ENCODE data around the gene PGPEP1. TPM values are rescaled to one million over a fixed set of nuclear protein-coding genes. Genes with fewer than 3 reads are reported as not detected.
"Not testable (repeated sequence)": the region's sequence is repeated elsewhere in the genome, so short reads cannot be mapped to it uniquely, and the experiment has no call there.

The PGPEP1 gene
- total RNA-seq, 1 experiment from 2014 or later: 27.9 TPM

DNA sequence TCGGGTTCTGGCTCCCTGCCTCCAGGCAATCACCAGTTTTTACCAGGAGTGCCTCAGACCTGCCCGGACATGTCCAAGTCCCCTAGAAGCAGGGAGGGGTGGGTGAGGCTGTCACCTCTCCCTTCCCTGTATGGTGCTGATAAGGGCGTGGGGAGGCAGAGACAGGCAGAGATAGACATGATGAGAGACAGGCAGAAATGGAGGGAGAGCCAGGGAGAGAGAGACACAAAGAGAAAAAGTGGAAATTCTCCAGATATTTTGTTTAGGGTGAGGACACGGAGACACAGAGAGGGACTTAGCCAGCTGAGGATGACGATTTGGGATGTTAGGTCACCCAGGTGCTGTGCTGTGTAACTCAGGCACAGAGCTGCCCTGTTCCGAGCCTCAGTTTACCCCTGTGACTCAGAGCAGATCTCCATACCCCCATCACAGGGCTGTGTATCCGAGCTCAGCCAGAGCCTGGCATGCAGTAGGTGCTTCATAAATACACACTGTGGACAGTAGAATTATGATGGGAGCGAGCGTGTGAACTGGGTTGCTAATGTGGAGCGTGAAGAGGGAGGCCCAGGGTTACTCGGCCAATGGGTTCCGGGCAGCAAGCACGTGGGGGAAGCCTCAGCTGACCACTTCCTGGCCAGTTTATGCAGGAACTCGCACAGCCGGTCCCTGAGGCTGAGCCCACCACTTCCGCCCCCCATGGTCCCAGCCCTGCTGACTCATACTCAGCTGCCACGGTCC is 33.7 kb downstream of the PGPEP1 start:
- Mint-ChIP-seq H3K27ac (ENCODE audit: unreplicated experiment) (peak overlapping the region; percentile 93), H3K36me3 (ENCODE audit: insufficient read depth, unreplicated experiment) (peaks cover 19% of the 10 kb centered on the region), H3K4me1 (ENCODE audit: low read depth, unreplicated experiment) (peaks cover 12% of the 10 kb centered on the region), H3K27me3 (ENCODE audit: unreplicated experiment) (no peaks in the 10 kb centered on the region), H3K9me3 (ENCODE audit: low read depth, unreplicated experiment) (no peaks in the 10 kb centered on the region), H3K4me3 (ENCODE audit: low read depth, unreplicated experiment) (no peak overlapping the region)
- CTCF ChIA-PET: interaction anchor here (0.6 kb wide), 1 partner anchor 14 kb away, joined by 8 read pairs; no protein-coding TSS in a partner anchor
- TF ChIP-seq, protein P1, sequence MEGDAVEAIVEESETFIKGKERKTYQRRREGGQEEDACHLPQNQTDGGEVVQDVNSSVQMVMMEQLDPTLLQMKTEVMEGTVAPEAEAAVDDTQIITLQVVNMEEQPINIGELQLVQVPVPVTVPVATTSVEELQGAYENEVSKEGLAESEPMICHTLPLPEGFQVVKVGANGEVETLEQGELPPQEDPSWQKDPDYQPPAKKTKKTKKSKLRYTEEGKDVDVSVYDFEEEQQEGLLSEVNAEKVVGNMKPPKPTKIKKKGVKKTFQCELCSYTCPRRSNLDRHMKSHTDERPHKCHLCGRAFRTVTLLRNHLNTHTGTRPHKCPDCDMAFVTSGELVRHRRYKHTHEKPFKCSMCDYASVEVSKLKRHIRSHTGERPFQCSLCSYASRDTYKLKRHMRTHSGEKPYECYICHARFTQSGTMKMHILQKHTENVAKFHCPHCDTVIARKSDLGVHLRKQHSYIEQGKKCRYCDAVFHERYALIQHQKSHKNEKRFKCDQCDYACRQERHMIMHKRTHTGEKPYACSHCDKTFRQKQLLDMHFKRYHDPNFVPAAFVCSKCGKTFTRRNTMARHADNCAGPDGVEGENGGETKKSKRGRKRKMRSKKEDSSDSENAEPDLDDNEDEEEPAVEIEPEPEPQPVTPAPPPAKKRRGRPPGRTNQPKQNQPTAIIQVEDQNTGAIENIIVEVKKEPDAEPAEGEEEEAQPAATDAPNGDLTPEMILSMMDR (IDR thresholded peaks at IDR 0.05; ENCODE audit: unreplicated experiment): no peak
- peak; percentile 91 for DNase-seq
- BruUV-seq (replicated peaks): TSS peak; percentile 83
- intact Hi-C loops (cut with micrococcal nuclease; ENCODE audit: unreplicated experiment): no loop called here

DNA sequence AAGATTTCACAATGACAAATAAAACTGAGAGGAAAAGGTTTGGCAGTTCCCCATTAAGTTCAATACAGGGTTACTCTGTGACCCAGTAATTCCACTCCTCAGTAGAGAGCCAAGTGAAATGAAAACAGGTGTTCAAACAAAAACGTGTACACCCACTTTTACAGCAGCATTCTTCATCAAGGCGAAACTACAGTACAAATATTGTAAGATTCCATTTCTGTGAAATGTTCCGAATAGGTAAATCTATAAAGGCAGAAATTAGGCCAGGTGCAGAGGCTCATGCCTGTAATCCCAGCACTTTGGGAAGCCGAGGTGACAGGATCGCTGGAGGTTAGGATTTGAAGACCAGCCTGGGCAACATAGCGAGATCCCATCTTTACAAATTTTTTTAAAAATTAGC is 36.6 kb downstream of the PGPEP1 start:
- DNase-seq: no peak
- no TSS peak for BruUV-seq (replicated peaks)
- CTCF ChIA-PET: interaction anchor here (0.7 kb wide), 1 partner anchor 13 kb away, joined by 7 read pairs; no protein-coding TSS in a partner anchor

DNA sequence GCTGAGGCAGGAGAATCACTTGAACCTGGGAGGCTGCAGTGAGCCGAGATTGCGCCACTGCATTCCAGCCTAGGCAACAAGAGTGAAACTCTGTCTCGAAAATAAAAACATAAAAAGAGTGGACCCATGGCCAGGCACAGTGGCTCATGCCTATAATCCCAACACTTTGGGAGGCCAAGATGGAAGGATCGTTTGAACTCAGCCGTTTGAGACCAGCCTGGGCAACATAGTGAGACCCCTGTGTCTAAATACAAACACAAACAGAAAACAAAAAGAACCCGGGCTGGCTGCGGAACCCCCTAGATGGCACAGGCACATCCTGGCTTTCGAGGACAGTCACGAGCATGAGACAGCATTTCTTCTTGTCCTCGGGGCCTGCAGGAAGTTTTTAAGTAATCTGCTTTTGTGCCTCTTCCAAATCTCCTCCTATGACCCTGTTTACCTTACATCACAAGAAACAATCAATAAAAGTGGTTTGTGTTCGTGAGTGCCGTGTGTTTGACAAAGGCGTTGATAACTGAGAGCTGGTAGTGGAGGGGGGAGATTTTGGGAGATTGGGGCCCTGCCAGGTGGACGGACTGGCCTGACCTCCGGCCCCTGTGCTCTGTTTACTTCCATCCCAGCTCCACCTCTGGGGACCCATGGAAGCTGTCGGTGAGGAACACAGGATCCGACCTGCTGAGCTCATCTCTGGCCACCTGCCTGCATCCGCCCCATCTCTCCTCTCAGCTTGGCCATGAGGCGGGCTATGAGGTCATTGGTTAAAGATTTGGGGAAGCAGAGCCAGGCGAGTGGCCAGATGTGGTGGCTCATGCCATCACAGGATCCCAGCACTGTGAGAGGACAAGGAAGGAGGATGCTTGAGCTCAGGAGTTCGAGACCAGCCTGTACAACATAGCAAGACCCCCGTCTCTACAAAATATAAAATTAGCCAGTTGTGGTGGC is 39.7 kb downstream of the PGPEP1 start:
- no peaks in the 10 kb centered on the region for H3K9me3 Mint-ChIP-seq (ENCODE audit: low read depth, unreplicated experiment)
- intact Hi-C loops (cut with micrococcal nuclease; ENCODE audit: unreplicated experiment): no loop called here

More for the DNA sequence above, 36.6 kb downstream of the PGPEP1 start:
- Mint-ChIP-seq H3K27ac (ENCODE audit: unreplicated experiment) (peak overlapping the region; percentile 91), H3K9me3 (ENCODE audit: low read depth, unreplicated experiment) (no peaks in the 10 kb centered on the region), H3K4me3 (ENCODE audit: low read depth, unreplicated experiment) (no peak overlapping the region), H3K36me3 (ENCODE audit: insufficient read depth, unreplicated experiment) (peaks cover 30% of the 10 kb centered on the region), H3K27me3 (ENCODE audit: unreplicated experiment) (no peaks in the 10 kb centered on the region), H3K4me1 (ENCODE audit: low read depth, unreplicated experiment) (peaks cover 12% of the 10 kb centered on the region)
- intact Hi-C loops (cut with micrococcal nuclease; ENCODE audit: unreplicated experiment): no loop called here
- TF ChIP-seq, protein P1 (IDR thresholded peaks at IDR 0.05; ENCODE audit: unreplicated experiment): no peak

DNA sequence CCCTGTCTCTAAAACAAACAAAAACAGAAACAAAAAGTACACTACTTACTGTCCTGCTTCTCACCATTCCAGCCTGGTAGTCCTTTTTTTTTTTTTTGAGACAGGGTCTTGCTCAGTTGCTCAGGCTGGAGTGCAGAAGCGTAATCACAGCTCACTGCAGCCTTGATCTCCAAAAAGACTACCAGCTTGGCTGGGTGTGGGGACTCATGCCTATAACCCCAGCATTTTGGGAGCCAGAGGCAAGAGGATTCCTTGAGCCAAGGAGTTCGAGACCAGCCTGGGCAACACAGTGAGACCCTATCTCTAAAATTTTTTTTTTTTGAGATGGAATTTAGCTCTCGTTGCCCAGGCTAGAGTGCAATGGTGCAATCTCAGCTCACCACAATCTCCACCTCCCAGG is 40.4 kb downstream of the PGPEP1 start:
- CTCF ChIA-PET: interaction anchor here (1.6 to 1.8 kb wide), 2 partner anchors 21 to 101 kb away, joined by 3 to 5 read pairs; no protein-coding TSS in a partner anchor
- H3K27me3 Mint-ChIP-seq (ENCODE audit: unreplicated experiment): no peaks in the 10 kb centered on the region
- H3K4me1 Mint-ChIP-seq (ENCODE audit: low read depth, unreplicated experiment): peaks cover 7% of the 10 kb centered on the region
- H3K27ac Mint-ChIP-seq (ENCODE audit: unreplicated experiment): peak overlapping the region; percentile 91
- H3K4me3 Mint-ChIP-seq (ENCODE audit: low read depth, unreplicated experiment): no peak overlapping the region
- intact Hi-C loops (cut with micrococcal nuclease; ENCODE audit: unreplicated experiment): no loop called here
- peaks cover 19% of the 10 kb centered on the region for H3K36me3 Mint-ChIP-seq (ENCODE audit: insufficient read depth, unreplicated experiment)
- no TSS peak for BruUV-seq (replicated peaks)
- TF ChIP-seq, protein P1 (IDR thresholded peaks at IDR 0.05; ENCODE audit: unreplicated experiment): no peak
- no peak for DNase-seq
- no peaks in the 10 kb centered on the region for H3K9me3 Mint-ChIP-seq (ENCODE audit: low read depth, unreplicated experiment)

More for the DNA sequence above, 39.7 kb downstream of the PGPEP1 start:
- BruUV-seq (replicated peaks): TSS peak; percentile 67
- peaks cover 16% of the 10 kb centered on the region for H3K36me3 Mint-ChIP-seq (ENCODE audit: insufficient read depth, unreplicated experiment)
- H3K27ac Mint-ChIP-seq (ENCODE audit: unreplicated experiment): peak overlapping the region; percentile 91
- no peaks in the 10 kb centered on the region for H3K27me3 Mint-ChIP-seq (ENCODE audit: unreplicated experiment)
- TF ChIP-seq, protein P1 (IDR thresholded peaks at IDR 0.05; ENCODE audit: unreplicated experiment): no peak
- CTCF ChIA-PET: interaction anchor here (1.6 to 1.8 kb wide), 2 partner anchors 22 to 101 kb away, joined by 3 to 5 read pairs; no protein-coding TSS in a partner anchor
- no peaks in the 10 kb centered on the region for H3K4me1 Mint-ChIP-seq (ENCODE audit: low read depth, unreplicated experiment)
- peak; percentile 80 for DNase-seq
- H3K4me3 Mint-ChIP-seq (ENCODE audit: low read depth, unreplicated experiment): no peak overlapping the region

DNA sequence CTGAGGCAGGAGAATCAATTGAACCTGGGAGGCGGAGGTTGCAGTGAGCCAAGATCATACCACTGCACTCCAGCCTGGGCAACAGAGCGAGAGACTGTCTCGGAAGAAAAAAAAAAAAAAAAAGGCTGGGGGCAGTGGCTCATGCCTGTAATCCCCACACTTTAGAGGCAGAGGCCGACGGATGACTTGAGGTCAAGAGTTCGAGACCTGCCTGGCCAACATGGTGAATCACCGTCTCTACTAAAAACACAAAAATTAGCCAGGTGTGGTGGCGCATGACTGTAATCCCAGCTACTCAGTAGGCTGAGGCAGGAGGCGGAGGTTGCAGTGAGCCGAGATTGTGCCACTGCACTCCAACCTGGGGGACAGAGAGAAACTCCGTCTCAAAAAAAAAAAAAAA is 43.2 kb downstream of the PGPEP1 start:
- intact Hi-C loops (cut with micrococcal nuclease; ENCODE audit: unreplicated experiment): not testable (repeated sequence)

More for the DNA sequence above, 43.2 kb downstream of the PGPEP1 start:
- CTCF ChIA-PET; BruUV-seq (replicated peaks); H3K27me3 Mint-ChIP-seq (ENCODE audit: unreplicated experiment); H3K4me1 Mint-ChIP-seq (ENCODE audit: low read depth, unreplicated experiment); DNase-seq; H3K4me3 Mint-ChIP-seq (ENCODE audit: low read depth, unreplicated experiment); H3K27ac Mint-ChIP-seq (ENCODE audit: unreplicated experiment); H3K9me3 Mint-ChIP-seq (ENCODE audit: low read depth, unreplicated experiment): not testable (repeated sequence)
- H3K36me3 Mint-ChIP-seq (ENCODE audit: insufficient read depth, unreplicated experiment): peaks cover 42% of the 10 kb centered on the region
